ENCODE measurements around the gene KRTAP5-2.
A peak's percentile ranks its signal among the peaks of the same experiment; 100 is the strongest.
"Not testable (repeated sequence)": the region's sequence is repeated elsewhere in the genome, so short reads cannot be mapped to it uniquely, and the experiment has no call there.

The KRTAP5-2 gene, protein sequence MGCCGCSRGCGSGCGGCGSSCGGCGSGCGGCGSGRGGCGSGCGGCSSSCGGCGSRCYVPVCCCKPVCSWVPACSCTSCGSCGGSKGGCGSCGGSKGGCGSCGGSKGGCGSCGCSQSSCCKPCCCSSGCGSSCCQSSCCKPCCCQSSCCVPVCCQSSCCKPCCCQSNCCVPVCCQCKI

DNA sequence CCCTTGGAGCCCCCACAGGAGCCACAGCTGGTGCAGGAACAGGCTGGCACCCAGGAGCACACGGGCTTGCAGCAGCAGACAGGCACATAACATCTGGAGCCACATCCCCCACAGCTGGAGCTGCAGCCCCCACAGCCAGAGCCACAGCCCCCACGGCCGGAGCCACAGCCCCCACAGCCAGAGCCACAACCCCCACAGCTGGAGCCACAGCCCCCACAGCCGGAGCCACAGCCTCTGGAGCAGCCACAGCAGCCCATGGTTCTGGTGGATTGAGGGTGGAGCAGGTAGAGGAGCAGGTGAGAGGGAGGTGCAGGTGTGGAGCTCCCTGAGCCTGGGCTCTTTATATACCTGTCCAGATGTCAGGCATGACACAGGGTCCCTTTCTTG is at the start of gene KRTAP5-2:
Gene KRTAP5-2 (minus strand): TSS at position 301 of the 387 bp plus-strand sequence. CDS start 44 bp downstream, at position 257.
- no peak for DNase-seq

DNA sequence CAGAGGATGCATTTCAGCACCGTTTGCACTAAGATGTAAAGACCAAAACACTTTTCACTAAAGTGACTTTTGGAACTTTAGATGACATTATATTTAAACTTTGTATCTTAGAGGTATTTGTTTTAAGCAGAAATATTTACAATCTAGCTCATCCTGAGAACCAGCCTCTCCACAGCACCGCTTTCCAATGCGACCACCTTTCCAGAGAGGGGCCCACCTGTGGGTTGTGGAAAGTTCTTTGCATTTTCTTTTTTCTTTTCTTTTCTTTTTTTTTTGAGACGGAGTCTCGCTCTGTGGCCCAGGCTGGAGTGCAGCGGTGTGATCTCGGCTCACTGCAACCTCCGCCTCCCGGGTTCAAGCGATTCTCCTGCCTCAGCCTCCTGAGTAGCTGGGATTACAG is 48.4 kb upstream of the KRTAP5-2 start:
- DNase-seq: not testable (repeated sequence)

DNA sequence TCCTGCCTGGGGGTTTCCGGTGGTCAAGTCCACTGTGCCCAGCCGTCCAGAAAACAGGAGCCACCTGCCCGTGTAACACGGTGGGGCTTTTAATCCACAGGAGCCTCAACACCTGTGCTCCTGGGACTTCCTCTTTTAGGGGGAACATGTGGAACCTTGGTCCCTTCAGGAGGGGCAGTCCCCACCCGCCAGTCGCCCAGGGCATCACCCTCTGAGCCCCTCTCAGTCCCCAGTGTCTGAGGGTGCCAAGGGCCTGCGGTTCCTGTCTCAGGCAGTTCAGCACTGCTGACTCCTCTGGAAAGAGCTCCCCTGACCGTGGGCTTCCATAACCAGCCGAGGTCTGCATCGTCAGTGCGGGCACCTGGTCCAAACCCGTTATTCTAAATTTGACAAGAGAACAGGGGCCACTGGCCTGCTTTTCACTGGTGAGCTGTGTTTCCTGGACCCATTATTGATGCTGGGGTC is 47.3 kb upstream of the KRTAP5-2 start:
- no peak for DNase-seq

DNA sequence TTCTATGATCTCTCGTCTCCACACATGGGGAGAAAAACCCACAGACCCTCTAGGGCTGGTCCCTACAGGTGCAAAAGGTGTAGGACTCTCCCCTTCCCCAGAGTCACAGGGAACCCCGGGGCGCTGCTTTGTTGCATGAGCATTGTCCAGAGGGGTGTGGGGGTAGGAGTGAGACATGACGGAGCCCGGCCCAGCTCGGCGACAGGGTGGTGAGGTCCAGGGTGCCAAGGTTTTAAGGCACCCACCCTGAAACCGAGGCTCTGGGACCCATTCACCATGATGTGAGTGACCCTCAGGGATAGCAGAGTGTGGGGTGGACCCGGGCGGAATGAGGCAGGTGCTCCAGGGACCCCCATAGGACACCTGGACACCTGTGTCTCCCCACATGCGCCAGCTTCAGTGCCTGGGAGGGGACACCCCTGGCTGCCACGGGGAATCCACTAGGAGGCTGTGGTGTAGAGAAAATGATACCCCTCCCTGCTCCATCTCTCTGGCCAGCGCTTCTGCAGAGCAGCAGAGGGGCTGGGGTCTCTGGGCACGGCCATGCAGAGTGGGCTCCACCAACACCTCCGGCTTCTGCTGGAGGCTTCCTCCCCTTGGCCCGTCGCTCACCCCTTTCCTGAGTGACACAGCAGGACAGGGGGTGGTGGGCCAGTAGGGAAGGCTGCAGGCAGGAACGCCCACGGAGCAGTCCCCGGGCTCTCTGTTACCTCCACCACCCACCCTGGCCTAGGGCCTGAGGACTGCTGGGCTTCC is 46.7 kb upstream of the KRTAP5-2 start:
- no peak for DNase-seq

DNA sequence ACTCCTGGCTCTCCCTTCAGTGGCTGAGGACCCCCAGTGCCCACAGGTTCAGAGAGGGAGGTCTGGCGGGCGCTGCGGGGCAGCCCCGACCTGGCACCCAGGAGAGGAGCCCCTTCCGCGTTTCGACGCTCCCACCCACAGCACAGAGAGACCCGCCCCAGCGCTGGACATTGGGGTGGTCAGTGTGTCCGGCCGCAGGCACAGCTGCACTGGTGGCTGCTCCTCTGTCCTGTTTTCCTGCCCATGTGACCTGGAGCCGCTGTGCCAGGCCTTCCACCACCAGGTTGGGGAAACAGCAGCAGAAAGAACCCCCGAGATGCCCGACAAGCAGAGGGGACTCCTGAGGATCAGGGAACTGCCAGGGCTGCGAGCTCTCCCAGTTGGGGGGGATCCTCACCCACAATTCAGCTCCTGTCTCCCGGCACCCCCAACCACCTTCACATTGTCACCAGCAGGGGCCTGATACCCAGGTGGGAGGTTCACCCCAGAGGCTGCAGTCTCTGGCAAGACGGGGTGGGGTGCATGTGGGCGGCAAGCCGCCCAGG is 45.1 kb upstream of the KRTAP5-2 start:
- DNase-seq: no peak

DNA sequence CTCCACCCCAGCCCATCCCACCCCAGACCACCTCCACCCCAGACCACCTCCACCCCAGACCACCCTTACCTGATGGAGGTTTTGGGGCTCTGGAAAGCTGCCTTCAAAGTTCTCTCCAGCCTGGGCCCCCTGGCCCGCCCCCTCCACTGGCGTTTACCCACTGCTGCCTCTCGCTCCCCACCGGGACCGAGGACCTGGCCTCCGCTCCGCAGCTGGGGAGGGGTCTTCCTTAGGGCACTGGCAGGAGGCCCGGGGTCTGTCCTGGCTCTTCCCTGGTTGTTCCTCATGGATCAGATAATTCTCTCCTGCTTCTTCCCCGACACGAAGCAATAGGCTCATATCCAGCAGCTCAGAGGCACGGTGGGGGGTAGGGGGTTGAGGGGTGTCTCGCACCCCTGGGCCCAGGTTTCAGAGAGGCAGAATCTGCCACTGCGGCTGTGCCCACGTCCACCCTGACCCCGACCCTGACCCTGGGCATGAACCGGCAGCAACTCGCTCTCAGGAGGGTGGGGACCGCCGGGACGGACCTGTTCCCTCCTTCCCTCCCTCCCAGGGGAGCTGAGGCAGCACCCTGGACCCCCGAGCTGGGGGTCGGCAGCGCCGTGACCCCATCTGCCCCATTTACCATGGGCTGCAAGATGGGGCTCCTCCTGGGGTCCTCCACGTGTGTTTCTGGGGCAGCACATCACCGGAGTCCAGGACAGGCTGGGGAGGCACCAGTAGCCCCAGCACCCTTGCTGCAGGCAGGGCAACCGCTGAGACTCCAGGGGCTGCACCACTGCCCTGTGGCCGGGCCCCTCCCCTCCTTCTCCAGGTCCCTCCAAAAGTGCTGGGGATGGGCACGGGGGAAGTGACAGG is 44.4 kb upstream of the KRTAP5-2 start:
- no peak for DNase-seq

DNA sequence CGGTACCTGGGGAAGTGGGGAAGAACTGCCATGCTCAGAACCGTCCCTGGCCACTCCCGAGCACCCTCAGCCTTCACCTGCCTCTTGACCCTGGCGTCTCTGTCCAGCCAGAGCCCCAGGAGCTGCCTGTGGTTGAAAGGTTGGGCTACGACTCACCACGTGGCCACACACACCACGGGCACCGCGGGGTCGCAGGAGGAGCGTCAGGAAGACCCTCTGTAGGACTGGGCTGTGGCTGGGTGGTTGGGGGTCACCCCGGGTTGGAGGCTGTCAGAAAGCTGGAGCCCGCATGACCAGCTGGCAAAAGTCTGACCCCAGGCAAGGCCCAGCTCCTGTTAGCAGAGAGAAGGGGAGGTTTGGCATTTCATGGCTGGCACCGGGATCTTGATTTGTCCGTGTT is 43.0 kb upstream of the KRTAP5-2 start:
- no peak for DNase-seq

DNA sequence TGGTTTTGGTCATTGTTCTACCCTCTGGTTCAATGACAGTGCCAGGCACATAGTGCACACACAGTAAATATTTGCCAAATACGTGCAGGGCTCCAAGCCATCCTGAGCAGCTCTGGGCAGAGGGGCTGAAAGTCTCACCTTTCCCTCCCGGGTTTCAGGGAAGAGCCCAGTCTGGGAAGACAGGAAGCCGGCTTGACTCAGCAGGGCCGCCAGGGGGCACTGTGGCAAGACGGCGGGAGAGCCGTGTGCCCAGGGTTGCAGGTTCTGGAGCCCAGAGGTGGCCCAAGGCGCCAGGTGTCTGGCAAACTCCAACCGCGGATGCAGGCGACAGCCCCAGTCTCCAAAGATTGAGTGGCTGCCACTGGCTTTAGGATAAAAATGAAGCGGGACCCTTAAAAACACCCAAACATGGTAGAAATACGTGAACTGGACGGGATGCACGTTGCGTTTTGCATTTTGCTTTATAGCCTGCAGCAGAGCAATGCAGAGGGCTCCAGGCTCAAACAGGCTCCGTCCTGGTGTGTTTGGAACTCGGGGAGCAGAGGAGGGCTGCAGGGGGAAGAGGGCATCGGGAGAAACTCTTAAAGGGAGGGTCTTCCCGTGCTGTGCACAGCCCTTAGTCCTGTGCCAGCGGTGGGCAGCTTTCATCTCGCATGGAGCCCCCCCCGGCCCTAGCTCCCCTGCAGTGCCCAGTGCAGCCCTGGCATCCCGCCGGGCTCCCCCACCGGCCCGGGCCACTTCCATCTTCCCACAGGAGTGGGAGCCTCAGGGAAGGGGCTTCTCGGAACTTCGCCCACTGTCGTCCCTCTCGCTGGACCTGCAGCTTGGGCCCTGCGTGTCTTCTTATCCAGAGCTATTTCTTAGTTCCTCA is 42.2 kb upstream of the KRTAP5-2 start:
- peak; percentile 11 to 17 for DNase-seq

DNA sequence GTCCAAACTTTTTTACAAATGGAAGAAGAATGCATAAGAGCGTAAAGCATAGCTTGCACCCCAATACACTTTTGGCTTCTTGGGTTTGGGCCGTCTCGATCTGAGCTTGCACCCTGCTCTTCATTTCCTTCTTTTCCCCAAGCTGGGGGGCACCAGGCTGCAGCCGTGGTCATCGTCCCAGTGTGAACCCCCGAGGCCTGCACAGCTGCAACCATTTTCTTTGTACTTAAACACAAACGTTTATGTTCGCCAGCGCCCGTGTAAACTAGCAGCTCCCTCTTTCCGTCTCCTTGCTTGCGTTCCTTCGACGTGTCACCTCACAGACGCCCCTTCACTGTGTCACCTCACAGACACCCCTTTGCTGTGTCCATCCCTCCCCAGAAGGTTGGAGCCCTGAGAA is 41.6 kb upstream of the KRTAP5-2 start:
- no peak for DNase-seq

DNA sequence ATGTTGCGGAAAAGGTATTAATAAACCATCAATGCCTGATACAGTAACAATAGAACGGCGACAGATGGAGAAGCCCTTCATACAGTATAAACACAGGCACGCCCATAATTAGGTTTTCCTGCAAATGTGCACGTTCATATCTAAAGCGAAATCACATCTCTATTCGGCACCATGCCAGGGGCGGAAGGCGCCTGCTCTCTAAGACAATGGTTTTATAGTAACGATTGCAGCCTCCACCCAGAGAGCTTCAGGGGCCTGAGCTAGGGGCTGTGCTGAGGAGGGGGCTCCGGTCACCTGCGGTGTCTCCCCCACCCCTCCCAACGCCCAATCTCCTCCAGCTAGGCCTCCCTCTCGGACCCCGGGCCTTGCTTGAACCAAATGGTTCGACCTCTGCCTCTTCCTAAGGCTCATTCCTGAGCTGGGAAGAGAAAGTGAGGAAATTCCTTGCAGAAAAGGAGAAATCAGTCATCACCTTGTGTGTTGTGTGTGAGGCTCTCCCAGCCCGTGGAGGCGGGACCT is 41.1 kb upstream of the KRTAP5-2 start:
- DNase-seq: no peak

DNA sequence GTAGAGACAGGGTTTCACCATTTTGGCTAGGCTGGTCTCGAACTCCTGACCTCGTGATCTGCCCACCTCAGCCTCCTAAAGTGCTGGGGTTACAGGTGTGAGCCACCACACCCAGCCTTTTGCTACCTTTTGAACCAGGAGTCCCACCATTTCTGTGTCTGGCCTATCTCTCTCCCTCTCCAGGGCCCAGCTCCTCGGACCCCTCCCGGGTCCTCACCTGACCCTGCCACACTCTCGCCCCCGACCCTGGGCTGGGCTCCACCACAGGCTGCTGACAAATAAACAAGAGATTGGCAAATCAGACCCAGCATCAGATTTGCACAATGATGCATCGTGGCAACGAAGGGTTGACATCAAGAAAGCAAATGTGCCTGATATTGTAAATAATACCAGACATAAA is 40.2 kb upstream of the KRTAP5-2 start:
- DNase-seq: no peak

DNA sequence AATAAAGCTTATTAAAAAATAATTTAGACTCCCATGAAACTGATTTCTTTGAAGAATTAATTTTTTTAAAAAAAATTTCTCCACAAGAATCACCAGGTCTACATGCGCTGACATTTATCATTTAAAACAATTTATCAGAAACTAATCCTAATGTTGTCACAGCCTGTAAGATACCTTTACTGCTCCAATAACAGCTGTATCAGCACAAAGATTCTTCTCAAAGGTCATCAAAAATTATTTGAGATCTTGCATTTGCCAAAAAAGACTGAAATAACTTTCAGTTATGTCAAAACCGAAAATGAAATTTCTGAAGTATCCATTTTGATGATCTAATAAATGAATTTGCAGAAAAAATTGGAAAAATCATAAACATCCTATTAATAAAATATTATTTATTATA is 39.5 kb upstream of the KRTAP5-2 start:
- no peak for DNase-seq

DNA sequence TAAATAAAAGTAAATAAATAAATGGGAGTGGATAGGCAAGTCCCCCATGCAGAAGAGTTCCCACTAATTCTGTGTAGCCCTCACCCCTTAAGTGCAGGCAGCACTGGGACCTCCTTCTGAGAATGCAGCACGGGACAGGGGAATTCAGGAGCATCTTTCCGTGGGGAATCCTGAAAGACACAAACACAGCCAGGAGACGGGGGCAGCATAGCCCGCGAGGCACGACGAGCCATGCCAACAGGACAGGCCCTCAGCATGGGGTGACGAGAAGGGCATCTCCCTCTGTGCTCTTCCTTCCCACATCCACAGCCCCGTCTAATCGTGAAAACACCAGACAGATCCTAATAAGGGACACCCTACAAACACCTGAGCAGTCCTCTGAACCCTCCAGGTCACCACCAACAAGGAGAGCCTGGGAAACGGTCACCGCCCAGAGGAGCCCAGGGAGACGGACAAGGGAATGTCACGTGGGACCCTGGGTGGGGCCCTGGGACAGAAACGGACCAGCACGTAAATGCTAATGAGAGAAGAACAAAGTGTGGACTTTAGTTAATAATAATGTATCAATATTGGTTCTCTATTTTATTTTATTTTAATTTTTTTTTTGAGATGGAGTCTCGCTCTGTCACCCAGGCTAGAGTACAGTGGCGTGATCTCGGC is 38.3 kb upstream of the KRTAP5-2 start:
- DNase-seq: no peak

DNA sequence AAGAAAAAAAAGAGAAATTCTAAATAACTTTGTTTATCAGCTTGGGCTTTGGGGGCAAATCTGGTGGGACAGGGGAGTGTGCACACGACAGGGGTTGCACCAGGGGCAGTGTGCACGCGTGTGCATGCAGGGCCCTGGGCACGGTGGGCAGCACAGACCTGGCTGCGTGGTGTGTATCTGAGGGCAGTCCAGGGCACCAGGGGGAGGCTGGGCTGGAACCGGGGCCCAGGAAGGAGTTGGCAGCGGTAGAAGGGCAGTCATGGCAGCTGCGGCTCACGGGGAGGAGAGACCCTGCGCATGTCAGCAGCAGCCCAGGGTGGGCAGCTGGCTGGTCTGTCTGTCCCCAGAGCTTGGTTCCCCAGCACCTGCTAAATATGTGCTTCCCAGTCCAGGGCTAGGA is 35.8 kb upstream of the KRTAP5-2 start:
- DNase-seq: no peak

DNA sequence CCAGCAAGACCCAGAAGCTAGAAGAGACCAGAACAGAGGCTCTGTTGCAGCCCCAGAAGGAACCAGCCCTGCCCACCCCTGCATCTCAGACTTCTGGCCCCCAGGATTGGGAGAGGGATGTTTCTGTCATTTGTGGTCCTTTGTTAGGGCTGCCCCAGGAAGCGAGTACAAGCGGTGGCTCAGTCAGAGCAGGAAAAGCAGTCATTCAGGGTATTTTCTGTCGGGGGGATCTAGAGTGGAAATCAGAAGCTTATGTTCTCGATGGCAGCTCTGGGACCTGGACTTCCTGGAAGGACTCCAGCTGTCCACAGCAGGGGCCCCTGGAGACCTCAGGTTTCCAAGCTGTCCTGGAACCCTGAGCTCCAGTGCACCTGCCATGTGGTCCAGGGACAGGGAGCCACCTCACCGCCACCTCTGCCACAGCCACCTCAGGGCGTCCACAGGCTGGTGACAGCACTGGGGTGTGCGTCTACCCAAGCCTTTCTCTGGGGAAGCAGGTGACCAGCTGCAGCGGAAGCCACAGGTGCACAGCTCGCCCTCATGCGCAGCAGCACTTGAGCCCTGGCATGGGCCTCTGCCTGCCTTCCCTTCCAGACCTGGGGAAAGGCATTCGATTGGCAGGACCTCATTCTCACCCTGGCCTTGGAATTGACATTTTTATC is 34.1 kb upstream of the KRTAP5-2 start:
- DNase-seq: no peak

DNA sequence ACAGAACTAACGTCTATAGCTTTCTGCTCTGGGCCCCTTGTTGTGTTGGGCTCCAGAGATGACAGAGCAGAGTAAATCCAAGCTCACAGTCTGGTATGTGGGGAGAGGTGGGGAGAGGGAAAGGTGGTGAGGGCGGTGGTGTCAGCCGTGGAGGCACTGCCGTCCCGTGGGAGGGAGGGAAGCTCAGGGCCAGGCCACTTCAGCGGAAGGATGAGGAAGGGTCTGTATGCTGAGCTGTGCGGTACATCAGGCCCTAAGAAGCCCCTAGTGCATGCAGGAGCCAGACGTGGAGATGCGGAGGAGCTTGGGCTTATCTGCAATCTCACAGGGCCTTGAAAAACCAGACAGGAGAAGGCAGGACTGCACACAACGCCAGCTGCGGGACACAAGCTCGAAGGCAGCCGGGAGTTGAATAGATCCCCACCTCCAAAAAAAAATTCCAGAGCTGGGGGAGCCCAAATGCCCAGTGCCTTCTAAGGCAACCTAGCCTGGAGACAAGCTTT is 33.0 kb upstream of the KRTAP5-2 start:
- DNase-seq: no peak

DNA sequence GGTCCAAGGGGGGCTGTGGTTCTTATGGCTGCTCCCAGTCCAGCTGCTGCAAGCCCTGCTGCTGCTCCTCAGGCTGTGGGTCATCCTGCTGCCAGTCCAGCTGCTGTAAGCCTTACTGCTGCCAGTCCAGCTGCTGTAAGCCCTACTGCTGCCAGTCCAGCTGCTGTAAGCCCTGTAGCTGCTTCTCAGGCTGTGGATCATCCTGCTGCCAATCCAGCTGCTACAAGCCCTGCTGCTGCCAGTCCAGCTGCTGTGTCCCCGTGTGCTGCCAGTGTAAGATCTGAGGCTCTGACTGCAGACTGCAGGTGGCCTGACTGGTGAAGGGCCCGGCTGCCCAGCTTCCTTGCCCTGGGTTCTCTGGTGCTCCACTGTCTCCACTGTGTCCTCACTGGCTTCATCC is 32.2 kb upstream of the KRTAP5-2 start:
- DNase-seq: no peak

DNA sequence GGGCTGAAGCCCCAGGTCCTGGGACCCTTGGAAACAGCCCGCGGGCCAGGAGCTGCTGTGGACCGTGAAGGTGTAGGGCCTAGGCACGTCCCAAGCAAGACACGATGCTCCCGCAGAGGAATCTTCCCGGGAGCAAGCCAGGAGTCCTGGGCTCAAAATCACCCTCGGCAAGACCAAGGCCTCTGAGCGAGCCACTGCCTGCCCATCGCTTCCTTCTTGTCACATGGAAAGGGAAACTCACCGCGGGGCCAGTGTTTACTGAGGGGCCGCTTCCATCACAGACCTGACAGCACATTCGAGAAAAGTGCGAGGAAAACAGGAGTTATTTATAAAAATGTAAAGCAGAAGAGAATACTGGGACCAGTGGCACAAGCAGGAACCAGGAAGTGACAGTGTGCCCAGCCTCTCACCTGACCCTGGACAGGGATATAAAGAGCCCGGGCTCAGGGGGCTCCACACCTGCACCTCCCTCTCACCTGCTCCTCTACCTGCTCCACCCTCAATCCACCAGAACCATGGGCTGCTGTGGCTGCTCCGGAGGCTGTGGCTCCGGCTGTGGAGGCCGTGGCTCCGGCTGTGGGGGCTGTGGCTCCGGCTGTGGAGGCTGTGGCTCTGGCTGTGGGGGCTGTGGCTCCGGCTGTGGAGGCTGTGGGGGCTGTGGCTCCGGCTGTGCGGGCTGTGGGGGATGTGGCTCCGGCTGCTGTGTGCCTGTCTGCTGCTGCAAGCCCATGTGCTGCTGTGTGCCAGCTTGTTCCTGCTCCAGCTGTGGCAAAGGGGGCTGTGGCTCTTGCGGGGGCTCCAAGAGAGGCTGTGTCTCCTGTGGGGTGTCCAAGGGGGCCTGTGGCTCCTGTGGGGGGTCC is 31.5 kb upstream of the KRTAP5-2 start, which contains the start of gene KRTAP5-5:
Gene KRTAP5-5 (plus strand): TSS at position 450 of the 860 bp plus-strand sequence. CDS start 66 bp downstream, at position 516.
- no peak for DNase-seq

DNA sequence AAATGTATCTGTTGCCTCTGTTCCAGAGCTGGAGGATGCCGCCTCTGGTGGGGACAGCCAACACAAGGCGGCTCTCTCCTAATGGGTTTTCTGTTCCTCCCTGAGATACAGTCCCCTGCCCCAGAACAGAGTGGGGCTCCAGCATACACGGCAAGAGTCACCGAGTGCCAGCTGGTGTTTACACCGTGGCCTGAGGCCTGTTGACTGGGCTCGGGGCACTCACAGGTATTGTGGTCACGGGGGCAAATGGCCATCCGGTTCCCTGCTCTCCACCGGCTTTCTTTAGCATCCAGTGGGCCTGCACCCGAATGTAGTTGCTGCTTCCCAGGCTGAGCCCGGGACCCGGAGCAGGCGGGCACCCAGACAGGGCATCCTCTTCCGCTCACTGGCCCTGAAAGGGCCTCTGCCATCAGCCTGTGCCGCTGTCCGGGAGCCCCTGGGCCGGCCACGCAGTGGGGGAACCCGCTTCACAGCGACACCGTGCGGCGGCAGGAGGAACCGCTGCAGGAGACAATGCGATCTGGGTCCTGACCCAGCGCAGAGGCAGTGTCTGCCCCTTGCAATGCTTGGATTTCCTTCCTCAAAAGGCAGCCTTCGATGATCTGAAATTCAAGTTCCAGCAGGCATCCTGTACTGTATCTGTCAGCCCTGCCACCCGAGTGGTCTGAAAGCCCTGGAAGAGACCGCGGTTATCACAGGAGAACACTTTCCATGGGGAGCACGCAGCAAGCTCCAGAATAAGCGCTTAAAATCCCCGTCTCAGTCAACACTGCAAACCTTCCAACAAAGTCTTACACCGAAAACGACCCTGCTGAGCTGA is 30.6 kb upstream of the KRTAP5-2 start:
- peak; percentile 48 to 55 for DNase-seq
